IPS-18a (cell line): ENCODE measurements around the gene EPSTI1.

ENCODE experiments used
- H3K27ac ChIP-seq: one replicate; pipeline ENCODE4 v1.5.1; 2013; ENCODE audit warnings: low read length
- H3K27me3 ChIP-seq: one replicate; pipeline ENCODE4 v1.6.1; 2013; ENCODE audit warnings: mild to moderate bottlenecking, low read length; ENCODE audit not compliant: control insufficient read depth, insufficient read depth
- H3K36me3 ChIP-seq: one replicate; pipeline ENCODE4 v1.6.1; 2013; ENCODE audit warnings: low read depth, low read length; ENCODE audit not compliant: control insufficient read depth
- H3K4me1 ChIP-seq: one replicate; pipeline ENCODE4 v1.6.1; 2013; ENCODE audit warnings: low read depth, low read length; ENCODE audit not compliant: control insufficient read depth
- H3K4me3 ChIP-seq: one replicate; pipeline ENCODE4 v1.5.1; 2013; ENCODE audit warnings: low read length
- H3K9ac ChIP-seq: one replicate; pipeline ENCODE4 v1.6.1; 2013; ENCODE audit warnings: mild to moderate bottlenecking, low read length, moderate library complexity
- H3K9me3 ChIP-seq: one replicate; pipeline ENCODE4 v1.6.1; 2013; ENCODE audit warnings: low read depth, low read length; ENCODE audit not compliant: control insufficient read depth

Gene EPSTI1

GRCh38 chr13:42883771-42884467, 108.1 kb downstream of the EPSTI1 start:
- no peak overlapping the region for H3K27ac ChIP-seq
- H3K27me3 ChIP-seq: no peaks in the 10 kb centered on the region
- H3K9me3 ChIP-seq: no peaks in the 10 kb centered on the region
- H3K9ac ChIP-seq: no peak overlapping the region
- H3K4me3 ChIP-seq: no peak overlapping the region
- H3K36me3 ChIP-seq: no peaks in the 10 kb centered on the region
- peaks cover 7% of the 10 kb centered on the region for H3K4me1 ChIP-seq

DNA sequence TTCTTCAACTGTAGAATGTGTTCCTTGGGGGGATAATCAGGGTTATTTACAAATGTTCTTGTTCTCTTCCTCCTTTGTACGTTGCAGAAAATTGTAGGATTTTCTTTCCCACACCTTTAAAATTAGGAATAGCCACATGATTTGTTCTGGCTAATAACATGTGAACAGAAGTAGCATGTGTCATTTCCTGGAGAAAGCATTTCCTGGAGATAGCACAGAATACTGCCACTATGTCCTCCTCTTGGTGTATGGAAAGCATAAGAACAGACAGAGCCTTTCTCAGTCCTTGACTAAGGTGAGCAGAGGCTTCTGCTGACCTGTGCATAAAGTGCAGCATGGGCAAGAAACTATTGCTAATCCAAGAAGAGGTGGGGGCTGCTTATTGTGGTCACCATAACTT, 108.9 kb downstream of the EPSTI1 start:
- Histone ChIP-seq H3K9me3 (no peaks in the 10 kb centered on the region), H3K4me1 (peaks cover 7% of the 10 kb centered on the region), H3K9ac (no peak overlapping the region), H3K36me3 (no peaks in the 10 kb centered on the region), H3K27me3 (no peaks in the 10 kb centered on the region), H3K4me3 (no peak overlapping the region), H3K27ac (no peak overlapping the region)

- Histone ChIP-seq H3K9ac (no peak overlapping the region), H3K27me3 (no peaks in the 10 kb centered on the region), H3K27ac (no peak overlapping the region), H3K4me1 (peaks cover 34% of the 10 kb centered on the region), H3K9me3 (no peaks in the 10 kb centered on the region), H3K4me3 (no peak overlapping the region), H3K36me3 (no peaks in the 10 kb centered on the region)
These were observed 111.9 kb downstream of the EPSTI1 start for GRCh38 chr13:42880056-42880605.

- Histone ChIP-seq H3K9me3 (no peaks in the 10 kb centered on the region), H3K27me3 (no peaks in the 10 kb centered on the region), H3K9ac (no peak overlapping the region), H3K27ac (no peak overlapping the region), H3K36me3 (no peaks in the 10 kb centered on the region), H3K4me3 (no peak overlapping the region), H3K4me1 (peaks cover 42% of the 10 kb centered on the region)
These were observed 113.3 kb downstream of the EPSTI1 start for GRCh38 chr13:42878721-42879120.

DNA sequence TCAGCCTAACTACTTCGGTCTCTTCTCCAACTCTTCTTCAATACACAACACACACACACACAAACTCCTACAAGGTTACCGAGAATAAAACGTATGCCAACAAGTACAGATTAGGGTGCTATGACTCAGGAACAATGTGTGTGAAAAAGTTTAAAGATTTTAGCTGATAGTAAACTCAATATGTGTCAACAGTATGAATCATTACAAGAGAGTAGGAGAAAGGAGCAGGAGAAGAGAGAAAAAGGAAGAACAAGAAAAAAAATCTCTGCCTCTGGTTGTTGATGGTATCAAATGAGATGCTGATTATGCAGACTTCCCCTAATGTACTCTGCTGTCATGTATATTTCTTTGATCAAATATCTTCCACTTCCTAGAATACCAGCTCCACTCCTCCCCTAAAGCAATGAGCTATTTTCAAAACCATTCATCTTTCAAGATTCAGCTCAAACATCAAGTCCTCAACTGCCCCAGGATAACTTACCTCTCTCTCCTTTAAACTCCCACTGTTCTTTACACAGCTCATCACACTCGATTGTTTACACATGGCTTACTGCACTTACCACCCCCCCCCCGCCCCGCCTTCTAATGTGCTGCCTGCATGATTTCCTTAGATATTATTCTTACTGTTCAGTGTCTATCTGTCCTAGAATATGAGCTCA, 115.0 kb downstream of the EPSTI1 start:
- no peak overlapping the region for H3K9ac ChIP-seq
- H3K4me1 ChIP-seq: peaks cover 46% of the 10 kb centered on the region
- peak overlapping the region; percentile 28 for H3K27ac ChIP-seq
- H3K4me3 ChIP-seq: peak overlapping the region; percentile 56
- no peaks in the 10 kb centered on the region for H3K27me3 ChIP-seq
- H3K9me3 ChIP-seq: no peaks in the 10 kb centered on the region
- H3K36me3 ChIP-seq: no peaks in the 10 kb centered on the region

DNA sequence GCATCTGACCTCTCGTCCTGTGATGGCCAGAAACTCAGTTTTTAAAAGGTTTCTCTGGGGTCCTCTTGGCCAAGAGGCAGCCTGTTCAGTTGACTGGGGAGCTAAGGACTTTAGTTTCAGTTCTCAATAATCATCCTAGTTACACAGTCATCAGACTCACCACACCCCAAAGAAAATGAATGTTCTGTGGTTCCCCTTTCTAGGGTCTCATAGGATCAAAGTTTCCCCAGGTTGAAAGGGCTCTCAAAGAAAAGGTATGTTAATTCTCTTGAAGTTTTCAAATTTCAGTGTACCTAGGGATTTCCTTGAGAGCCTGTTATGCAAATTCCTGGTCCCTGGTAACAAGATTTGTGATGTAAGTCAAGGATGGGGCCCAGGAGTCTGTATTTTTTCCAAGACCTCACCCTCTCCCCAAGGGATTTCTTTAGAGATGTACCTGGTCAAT, 115.7 kb downstream of the EPSTI1 start:
- Histone ChIP-seq H3K27me3 (no peaks in the 10 kb centered on the region), H3K4me3 (peak overlapping the region; percentile 56), H3K27ac (peak overlapping the region; percentile 88), H3K36me3 (no peaks in the 10 kb centered on the region), H3K4me1 (peaks cover 46% of the 10 kb centered on the region), H3K9me3 (no peaks in the 10 kb centered on the region), H3K9ac (peak overlapping the region; percentile 63)

GRCh38 chr13:42875475-42876269, 116.4 kb downstream of the EPSTI1 start:
- Histone ChIP-seq H3K4me3 (peak overlapping the region; percentile 56), H3K27ac (peak overlapping the region; percentile 88), H3K4me1 (peaks cover 46% of the 10 kb centered on the region), H3K27me3 (no peaks in the 10 kb centered on the region), H3K9me3 (no peaks in the 10 kb centered on the region), H3K36me3 (no peaks in the 10 kb centered on the region), H3K9ac (peak overlapping the region; percentile 63)

GRCh38 chr13:42874221-42874620, 117.8 kb downstream of the EPSTI1 start:
- Histone ChIP-seq H3K27me3 (no peaks in the 10 kb centered on the region), H3K9ac (no peak overlapping the region), H3K36me3 (no peaks in the 10 kb centered on the region), H3K27ac (no peak overlapping the region), H3K4me3 (no peak overlapping the region), H3K9me3 (no peaks in the 10 kb centered on the region), H3K4me1 (peaks cover 46% of the 10 kb centered on the region)

- Histone ChIP-seq H3K4me3 (peak overlapping the region; percentile 36), H3K9me3 (no peaks in the 10 kb centered on the region), H3K27me3 (no peaks in the 10 kb centered on the region), H3K9ac (peak overlapping the region; percentile 21), H3K36me3 (no peaks in the 10 kb centered on the region), H3K27ac (peak overlapping the region; percentile 32), H3K4me1 (peaks cover 46% of the 10 kb centered on the region)
These were observed 119.0 kb downstream of the EPSTI1 start for GRCh38 chr13:42873081-42873480.

GRCh38 chr13:42867232-42867631, 124.8 kb downstream of the EPSTI1 start:
- H3K27ac ChIP-seq: no peak overlapping the region

DNA sequence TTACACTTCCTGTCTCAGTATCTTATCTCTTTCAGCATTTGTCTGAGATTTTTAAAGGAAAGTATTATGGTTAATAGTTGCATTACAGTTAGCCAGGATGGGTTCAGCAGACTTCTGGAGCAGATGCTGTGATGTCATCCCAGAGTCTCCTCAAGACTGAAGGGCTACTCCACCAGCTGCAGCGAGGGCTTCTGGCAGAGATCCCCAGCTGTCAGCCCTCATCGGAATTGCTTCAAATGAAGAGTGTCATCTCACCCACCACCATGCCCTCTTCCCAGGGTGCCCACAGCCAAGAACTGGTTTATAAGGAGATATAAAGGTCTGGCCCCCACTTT, 126.3 kb downstream of the EPSTI1 start:
- Histone ChIP-seq H3K27ac (no peak overlapping the region), H3K4me3 (no peak overlapping the region), H3K9ac (no peak overlapping the region), H3K27me3 (no peaks in the 10 kb centered on the region), H3K36me3 (peaks cover 62% of the 10 kb centered on the region), H3K9me3 (no peaks in the 10 kb centered on the region), H3K4me1 (peaks cover 5% of the 10 kb centered on the region)

More at GRCh38 chr13:42867232-42867631, 124.8 kb downstream of the EPSTI1 start:
- Histone ChIP-seq H3K4me3 (no peak overlapping the region), H3K9me3 (no peaks in the 10 kb centered on the region), H3K36me3 (peaks cover 53% of the 10 kb centered on the region), H3K9ac (no peak overlapping the region), H3K27me3 (no peaks in the 10 kb centered on the region), H3K4me1 (peaks cover 5% of the 10 kb centered on the region)
